Activated CD8-positive, alpha-beta memory T cell treated with anti-CD3 and anti-CD28 coated beads, Interleukin-2, amount 50 U/mL, for 1 hour (primary cell): ENCODE measurements around the gene YY1.
"Not testable (repeated sequence)": the region's sequence is repeated elsewhere in the genome, so short reads cannot be mapped to it uniquely, and the experiment has no call there.

Experiments used
- DNase-seq: peaks from one replicate; pipeline ENCODE4 v3.0.0-alpha.2; 2020; ENCODE audit errors: extremely low read depth

YY1 gene

GRCh38 chr14:100238419-100239210, at the start of gene YY1:
Gene YY1 (plus strand): TSS chr14:100239144. CDS start chr14:100239245, 101 bp downstream.
- DNase-seq, result peak; percentile 98

- DNase-seq, result no peak
These were observed 48.8 kb upstream of the YY1 start for GRCh38 chr14:100190126-100190525.

- DNase-seq, result no peak
These were observed 47.2 kb upstream of the YY1 start for GRCh38 chr14:100191584-100192249.

DNA sequence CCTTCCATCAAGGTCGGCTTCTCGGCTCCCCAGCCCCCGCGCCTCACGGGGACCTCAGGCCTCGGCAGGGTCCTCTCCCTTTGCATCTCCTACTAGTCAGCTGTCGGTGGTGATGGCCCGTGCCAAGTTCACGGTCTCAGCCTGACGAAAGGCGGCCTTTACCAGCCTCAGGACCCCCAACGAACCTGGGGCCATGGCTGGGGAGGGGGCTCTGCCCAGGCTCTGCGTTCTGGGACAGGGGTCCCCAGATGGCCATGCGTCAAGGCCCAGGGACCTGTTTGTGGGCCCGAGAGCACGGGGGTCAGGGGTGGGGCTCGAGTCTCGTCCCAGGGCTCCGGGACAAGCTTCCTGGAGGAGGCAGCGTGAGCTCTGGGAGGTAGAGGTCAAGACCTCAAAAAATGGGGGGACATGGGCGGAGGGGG, 46.7 kb upstream of the YY1 start:
- no peak for DNase-seq

DNA sequence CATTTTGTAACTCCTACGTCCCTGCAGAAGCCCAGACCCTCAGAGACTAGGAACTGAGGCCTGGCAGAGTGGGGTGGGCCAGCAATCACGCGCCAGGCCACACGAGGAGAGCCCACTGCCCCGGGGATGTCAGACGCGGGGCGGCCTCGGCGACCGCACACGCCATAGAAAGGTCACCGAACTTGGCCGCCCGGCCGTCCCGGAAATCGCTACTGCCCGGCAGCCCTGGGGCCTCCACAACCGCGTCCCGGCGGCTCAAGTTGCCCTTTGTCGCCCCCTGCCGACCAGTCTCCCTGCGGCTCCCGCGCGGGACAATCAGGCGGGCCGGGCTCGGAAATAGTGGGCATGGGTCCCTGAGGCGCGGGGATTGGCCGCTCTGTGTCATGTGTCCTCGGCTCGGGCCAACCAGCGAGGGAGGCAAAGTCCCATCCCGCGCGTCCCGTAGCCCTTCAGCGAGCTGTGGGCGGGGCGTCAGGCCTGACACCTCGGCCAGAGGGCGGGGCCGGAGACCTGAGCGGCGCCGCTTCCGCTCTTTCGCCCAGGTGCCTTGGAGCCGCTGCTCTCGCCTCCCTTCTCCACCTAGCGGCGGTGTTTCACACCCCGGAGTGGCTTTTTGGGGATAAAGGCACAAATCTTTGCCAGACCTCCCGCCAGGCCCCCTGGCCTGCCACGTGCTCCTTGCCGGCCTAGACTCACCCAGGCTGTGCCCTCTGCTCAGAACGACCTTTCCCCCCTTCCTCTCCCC, 46.1 kb upstream of the YY1 start:
- peak; percentile 99 for DNase-seq

DNA sequence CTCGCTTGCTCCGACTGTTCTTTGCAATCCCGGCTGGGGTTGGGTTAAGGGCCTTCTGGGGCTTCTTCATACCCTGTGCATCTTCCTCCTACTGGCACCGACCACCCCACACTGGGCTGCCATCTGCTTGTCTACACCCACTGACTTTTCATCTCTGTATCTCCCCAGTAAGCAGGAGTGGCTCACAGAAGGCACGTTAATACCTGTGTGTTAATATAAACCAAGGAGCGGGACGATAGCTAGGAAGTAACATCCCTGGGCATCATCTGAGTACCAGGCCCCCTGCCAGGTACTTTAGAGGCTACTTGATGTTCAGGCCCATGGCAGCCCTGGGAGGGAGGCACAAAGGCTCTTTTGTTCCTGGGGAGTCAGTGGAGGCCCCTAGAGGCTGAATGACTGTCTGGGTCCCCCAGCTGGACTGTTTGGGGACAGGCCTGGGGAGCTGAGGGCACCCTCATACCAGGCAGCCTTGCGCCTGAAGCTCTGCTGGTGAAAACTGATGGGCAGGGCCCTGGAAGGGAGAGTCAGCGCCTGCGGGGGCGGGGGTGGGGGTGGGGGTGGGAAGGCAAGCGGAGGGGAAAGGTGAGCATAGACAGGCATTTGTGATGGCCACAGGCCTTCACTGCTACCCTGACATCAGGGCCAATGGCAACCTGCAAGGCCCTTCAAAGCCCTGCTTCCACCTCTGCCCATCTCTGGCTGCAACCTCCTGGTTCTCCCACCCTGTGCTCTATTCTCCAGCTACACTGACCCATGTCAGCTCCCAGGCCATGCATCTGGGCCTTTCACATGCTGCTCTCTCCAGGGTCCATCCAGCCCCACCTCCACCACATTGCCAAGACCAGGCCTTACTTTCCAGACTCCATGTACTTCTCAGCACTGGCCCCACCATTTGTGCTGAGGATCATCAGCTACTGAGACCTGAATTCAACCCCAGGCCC, 45.3 kb upstream of the YY1 start:
- DNase-seq, result no peak

DNA sequence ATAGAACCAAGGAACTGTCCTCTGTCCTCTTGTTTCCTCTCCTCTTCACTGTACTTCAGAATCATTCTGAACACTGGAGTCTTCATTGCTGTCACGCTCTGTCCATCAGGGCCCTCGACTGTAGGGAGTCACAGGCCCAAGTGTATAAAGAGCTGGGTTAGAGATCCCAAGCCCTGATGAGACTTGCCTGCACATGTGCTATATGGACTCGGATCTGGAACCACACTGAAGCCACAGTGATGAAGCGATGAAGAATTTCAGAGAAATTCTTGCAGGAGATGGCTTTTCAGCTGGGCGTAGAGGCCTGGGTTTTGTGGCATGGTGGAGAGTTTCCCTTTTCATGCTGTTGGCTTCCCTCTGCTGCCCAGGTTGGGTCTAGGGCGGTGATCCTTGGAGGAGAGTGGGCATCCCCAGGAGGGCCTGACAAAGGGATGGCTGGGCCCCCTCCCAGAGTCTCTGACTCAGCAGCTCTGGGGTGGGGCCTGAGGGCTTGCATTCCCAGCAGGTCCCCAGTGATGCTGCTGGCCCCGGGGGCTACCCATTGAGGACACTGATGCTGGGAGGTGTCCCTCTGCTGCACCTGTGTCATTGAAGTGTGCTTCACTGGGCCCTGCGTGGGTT, 39.6 kb upstream of the YY1 start:
- no peak for DNase-seq

- no peak for DNase-seq
These were observed 38.6 kb upstream of the YY1 start for GRCh38 chr14:100200311-100200710.

GRCh38 chr14:100201701-100202100, 37.2 kb upstream of the YY1 start:
- DNase-seq, result no peak

DNA sequence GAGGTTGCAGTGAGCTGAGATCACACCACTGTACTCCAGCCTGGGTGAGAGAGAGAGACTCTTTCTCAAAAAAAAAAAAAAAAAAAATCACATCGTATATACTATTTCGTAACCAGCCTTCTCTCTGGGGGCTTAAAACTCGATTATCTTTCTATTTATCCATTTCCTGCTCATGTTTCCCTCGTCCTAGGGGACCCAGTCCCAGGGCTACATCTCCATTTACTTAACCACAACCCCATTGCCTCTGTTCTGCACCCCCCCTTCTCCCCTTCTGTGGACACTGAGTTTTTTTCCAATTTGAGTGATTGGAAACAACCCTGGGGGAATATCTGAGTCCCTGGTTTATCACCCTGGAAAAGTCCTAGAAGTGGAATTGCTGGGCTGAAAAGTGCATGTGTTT, 36.2 kb upstream of the YY1 start:
- no peak for DNase-seq

DNA sequence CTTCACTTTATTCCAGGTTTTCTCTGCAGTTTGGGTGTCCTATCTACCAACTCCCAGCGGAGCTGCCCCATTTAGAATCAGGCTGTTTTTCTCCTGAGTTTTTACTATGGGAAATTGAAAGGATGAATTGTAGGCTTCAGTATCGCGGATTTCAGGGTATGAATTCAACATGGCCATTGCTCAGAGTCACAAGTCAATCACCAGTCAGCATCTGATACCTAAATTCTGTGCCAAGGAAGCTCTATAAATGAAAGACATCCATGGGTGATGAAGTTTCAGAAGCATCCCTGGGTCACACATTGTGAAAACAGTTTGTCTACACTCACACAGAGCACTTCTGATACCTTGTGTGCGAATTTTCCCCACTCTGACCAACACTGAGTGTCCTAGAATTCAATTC, 35.8 kb upstream of the YY1 start:
- no peak for DNase-seq

DNA sequence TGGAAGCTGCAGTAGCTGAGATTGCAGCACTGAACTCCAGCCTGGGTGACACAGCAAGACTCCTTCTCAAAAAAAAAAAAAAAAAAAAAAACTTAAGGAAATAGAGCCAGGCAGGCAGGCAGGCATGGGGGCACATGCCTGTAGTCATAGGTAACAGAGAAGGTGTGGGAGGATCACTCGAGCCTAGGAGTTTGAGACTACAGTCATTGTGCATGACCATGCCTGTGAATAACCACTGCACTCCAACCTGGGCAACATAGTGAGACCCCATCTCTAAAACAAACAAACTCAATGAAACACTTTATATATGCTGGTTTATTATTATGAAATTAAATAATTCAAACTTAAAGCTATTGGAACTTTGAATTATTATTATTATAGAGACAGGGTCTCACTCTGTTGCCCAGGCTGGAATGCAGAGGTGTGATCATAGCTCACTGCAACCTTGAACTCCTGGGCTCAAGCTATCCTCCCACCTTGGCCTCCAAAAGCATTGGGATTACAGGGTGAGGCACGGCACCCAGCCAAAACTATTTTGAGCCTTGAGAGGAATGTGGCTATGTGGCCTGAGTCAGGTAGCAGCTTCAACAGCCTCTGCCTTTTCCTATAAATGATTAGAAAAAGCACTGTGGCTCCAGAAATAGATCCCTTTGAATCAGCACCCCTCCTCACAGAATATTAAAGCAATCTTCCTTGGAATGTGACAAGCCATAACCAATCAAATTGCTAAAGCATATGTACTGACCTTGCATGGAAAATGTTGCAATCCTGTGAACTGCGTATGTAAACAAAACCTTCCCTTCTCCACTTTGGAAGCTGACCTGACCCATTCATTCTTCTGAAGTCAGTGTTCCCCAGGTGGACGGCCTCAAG, 34.7 kb upstream of the YY1 start:
- DNase-seq, result no peak

DNA sequence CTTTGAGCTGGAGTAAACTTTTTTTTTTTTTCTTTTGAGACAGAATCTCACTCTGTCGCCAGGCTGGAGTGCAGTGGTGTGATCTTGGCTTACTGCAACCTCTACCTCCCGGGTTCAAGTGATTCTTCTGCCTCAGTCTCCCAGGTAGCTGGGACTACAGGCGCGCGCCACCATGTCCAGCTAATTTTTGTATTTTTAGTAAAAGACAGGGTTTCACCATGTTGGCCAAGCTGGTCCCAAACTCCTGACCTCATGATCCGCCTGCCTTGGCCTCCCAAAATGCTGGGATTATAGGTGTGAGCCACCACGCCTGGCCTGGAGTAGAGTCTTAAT, 34.1 kb upstream of the YY1 start:
- not testable (repeated sequence) for DNase-seq

DNA sequence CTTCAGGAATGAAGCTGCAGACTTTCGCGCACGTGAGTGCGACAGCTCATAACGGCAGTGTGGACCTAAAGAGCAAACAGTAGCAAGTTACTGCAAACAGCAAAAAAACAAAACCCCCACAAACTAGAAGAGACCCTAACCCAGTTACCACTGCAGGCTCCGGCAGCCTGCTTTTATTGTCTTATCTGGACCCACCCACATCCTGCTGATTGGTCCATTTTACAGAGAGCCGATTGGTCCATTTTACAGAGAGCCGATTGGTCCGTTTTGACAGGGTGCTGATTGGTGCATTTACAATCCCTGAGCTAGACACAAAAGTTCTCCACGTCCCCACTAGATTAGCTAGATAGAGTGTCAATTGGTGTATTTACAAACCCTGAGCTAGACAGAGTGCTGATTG, 31.4 kb upstream of the YY1 start:
- DNase-seq, result not testable (repeated sequence)

DNA sequence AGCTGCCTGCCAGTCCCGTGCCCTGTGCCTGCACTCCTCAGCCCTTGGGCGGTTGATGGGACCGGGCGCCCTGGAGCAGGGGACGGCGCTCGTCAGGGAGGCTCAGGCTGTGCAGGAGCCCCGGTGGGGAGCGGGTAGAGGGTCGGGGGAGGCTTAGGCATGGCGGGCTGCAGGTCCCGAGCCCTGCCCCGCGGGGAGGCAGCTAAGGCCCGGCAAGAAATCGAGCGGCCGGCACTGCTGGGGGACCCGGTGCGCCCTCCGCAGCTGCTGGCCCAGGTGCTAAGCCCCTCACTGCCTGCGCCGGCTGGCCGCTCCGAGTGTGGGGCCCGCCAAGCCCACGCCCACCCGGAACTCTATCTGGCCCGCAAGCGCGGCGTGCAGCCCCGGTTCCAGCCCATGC, 30.8 kb upstream of the YY1 start:
- not testable (repeated sequence) for DNase-seq

DNA sequence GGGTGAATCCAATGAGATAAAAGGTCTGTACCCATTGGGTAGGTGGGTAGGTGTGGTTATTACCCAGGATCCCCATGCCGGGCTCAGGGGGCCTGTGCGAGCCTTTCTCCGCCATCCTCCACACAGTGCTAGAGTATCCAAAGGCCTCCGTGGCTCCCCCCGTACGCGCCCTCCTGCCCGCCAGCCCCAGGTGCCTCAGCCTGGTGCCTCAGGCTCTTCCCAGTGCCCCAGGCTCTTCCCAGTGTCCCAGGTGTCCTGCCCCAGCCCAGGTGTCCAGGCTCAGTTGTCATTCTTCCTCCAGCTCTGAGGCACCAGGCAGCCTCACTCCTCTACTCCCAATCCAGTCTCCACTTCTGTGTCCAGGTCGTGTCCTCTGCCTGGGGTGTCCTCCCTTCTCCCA, 27.6 kb upstream of the YY1 start:
- DNase-seq, result no peak

- DNase-seq, result no peak
These were observed 27.1 kb upstream of the YY1 start for GRCh38 chr14:100211893-100212292.

- DNase-seq, result no peak
These were observed 26.2 kb upstream of the YY1 start for GRCh38 chr14:100212476-100213333.

- DNase-seq, result no peak
These were observed 25.4 kb upstream of the YY1 start for GRCh38 chr14:100213587-100213955.
